Measurements from ENCODE around the gene OR56B4. TPM values are rescaled to one million over a fixed set of nuclear protein-coding genes. Genes with fewer than 3 reads are reported as not detected.

The OR56B4 gene
- total and polyA plus RNA-seq, 2 of the 13 experiments (the other 11 are each of a cell fraction or from before 2014, with no cell fraction given): not detected

GRCh38 chr11:6152126-6152525 is 44.6 kb downstream of the OR56B4 start:
- H3K27ac ChIP-seq (ENCODE audit: extremely low read length, insufficient read depth, low read length): no peak overlapping the region
- no peak overlapping the region for H2AFZ ChIP-seq (ENCODE audit: low read length)
- no peaks in the 10 kb centered on the region for H4K20me1 ChIP-seq (ENCODE audit: insufficient read depth, low read length)
- peaks cover 3% of the 10 kb centered on the region; the same call in 1 of the 2 replicates for H3K9me3 ChIP-seq (ENCODE audit: low read length)
- DNase-seq (ENCODE audit: low spot score): no peak
- TF ChIP-seq E2F1 (CRISPR knock-in tag; IDR thresholded peaks at IDR 0.05): no peak
- no peak for TF ChIP-seq ZNF431 (CRISPR knock-in tag; IDR thresholded peaks at IDR 0.05; ENCODE audit: borderline replicate concordance, low read depth)
- TF ChIP-seq ZNF720 (CRISPR knock-in tag; IDR thresholded peaks at IDR 0.05): no peak
- no peak for TF ChIP-seq ZNF430 (CRISPR knock-in tag; IDR thresholded peaks at IDR 0.05)
- no peak for TF ChIP-seq ZNF773 (CRISPR knock-in tag; IDR thresholded peaks at IDR 0.05; ENCODE audit: borderline replicate concordance)
- TF ChIP-seq SIX4 (CRISPR knock-in tag; IDR thresholded peaks at IDR 0.05): no peak
- TF ChIP-seq MAFG (CRISPR knock-in tag; IDR thresholded peaks at IDR 0.05): no peak
- ChIA-PET CTCF (ENCODE audit: low intra/inter-chr PET ratio, low total read pairs) (no interaction called here), POLR2A (no interaction called here)
- H3K4me3 ChIP-seq (replicated peaks in 1 of 3; ENCODE audit: insufficient read depth in 1 of 3, low read depth in 2 of 3, low read length in 3 of 3): no peak overlapping the region
- no peaks in the 10 kb centered on the region for H3K27me3 ChIP-seq (ENCODE audit: control insufficient read depth in 1 of 2, insufficient read depth in 2 of 2, low read length in 2 of 2)
- no peak overlapping the region for H3K4me2 ChIP-seq (ENCODE audit: low read depth, low read length)
- in situ Hi-C loops (cut with HindIII; ENCODE audit: extremely low pct_ligation_motif_present, low pct_unique_long_range_greater_than_20kb) (no loop called here), intact Hi-C loops (cut with micrococcal nuclease; ENCODE audit: unreplicated experiment) (no loop called here)
- no peaks in the 10 kb centered on the region for H3K36me3 ChIP-seq (replicated peaks in 1 of 2; ENCODE audit: control insufficient read depth in 1 of 2, insufficient read depth in 2 of 2, low read length in 2 of 2)
- no peak overlapping the region for H3K9ac ChIP-seq (ENCODE audit: insufficient read depth, low read depth, low read length)
- peaks cover 18% of the 10 kb centered on the region for H3K4me1 ChIP-seq (ENCODE audit: insufficient read depth, low read length)
- no peak for ATAC-seq
- H3K79me2 ChIP-seq (ENCODE audit: insufficient read depth, low read length): no peaks in the 10 kb centered on the region
- FAIRE-seq: no peak
- WGBS (ENCODE audit: low lambda C conversion rate): no CpG with 5 or more reads among the region's 2 CpGs
- no TSS peak for BruUV-seq (replicated peaks)

GRCh38 chr11:6156628-6157359 is 49.3 kb downstream of the OR56B4 start:
- intact Hi-C loops (cut with micrococcal nuclease; ENCODE audit: unreplicated experiment): no loop called here
- FAIRE-seq (no peak), ATAC-seq (no peak), DNase-seq (ENCODE audit: low spot score) (no peak)
- Histone ChIP-seq H3K9me3 (ENCODE audit: low read length) (peaks cover 3% of the 10 kb centered on the region; the same call in 1 of the 2 replicates), H3K79me2 (ENCODE audit: insufficient read depth, low read length) (no peaks in the 10 kb centered on the region), H3K27ac (ENCODE audit: extremely low read length, insufficient read depth, low read length) (no peak overlapping the region), H3K27me3 (ENCODE audit: control insufficient read depth in 1 of 2, insufficient read depth in 2 of 2, low read length in 2 of 2) (no peaks in the 10 kb centered on the region), H3K36me3 (replicated peaks in 1 of 2; ENCODE audit: control insufficient read depth in 1 of 2, insufficient read depth in 2 of 2, low read length in 2 of 2) (no peaks in the 10 kb centered on the region), H3K4me1 (ENCODE audit: insufficient read depth, low read length) (peaks cover 18% of the 10 kb centered on the region), H3K9ac (ENCODE audit: insufficient read depth, low read depth, low read length) (no peak overlapping the region), H4K20me1 (ENCODE audit: insufficient read depth, low read length) (no peaks in the 10 kb centered on the region), H3K4me3 (replicated peaks in 1 of 3; ENCODE audit: insufficient read depth in 1 of 3, low read depth in 2 of 3, low read length in 3 of 3) (no peak overlapping the region), H2AFZ (ENCODE audit: low read length) (no peak overlapping the region), H3K4me2 (ENCODE audit: low read depth, low read length) (0 out of 2 replicates have a peak overlapping the region, but pooled peaks have one; percentile 3)
- POLR2A ChIA-PET: no interaction called here
- BruUV-seq (replicated peaks): no TSS peak
- WGBS (ENCODE audit: low lambda C conversion rate): 42% methylated on average over 7 of the region's 7 CpGs
- CTCF ChIA-PET (ENCODE audit: low intra/inter-chr PET ratio, low total read pairs): no interaction called here
- in situ Hi-C loops (cut with HindIII; ENCODE audit: extremely low pct_ligation_motif_present, low pct_unique_long_range_greater_than_20kb): no loop called here
- TF ChIP-seq ZNF317 (CRISPR knock-in tag; IDR thresholded peaks at IDR 0.05) (no peak), REXO4 (CRISPR knock-in tag; IDR thresholded peaks at IDR 0.05; ENCODE audit: borderline replicate concordance) (no peak), USF2 (IDR thresholded peaks at IDR 0.05; ENCODE audit: low read depth, low read length) (no peak), USF2 (CRISPR knock-in tag; IDR thresholded peaks at IDR 0.05; ENCODE audit: borderline replicate concordance) (peak; percentile 18; the same call in 1 of the 2 replicates), ISX (CRISPR knock-in tag; conservative IDR thresholded peaks at IDR 0.05) (no peak), CSRNP2 (CRISPR knock-in tag; conservative IDR thresholded peaks at IDR 0.05; ENCODE audit: low read depth) (no peak), RBM22 (optimal IDR thresholded peaks at IDR 0.05; ENCODE audit: low read length) (no peak)
